Osteoblast (primary cell): Measurements from ENCODE around the gene MSANTD1. TPM values are rescaled to one million over a fixed set of nuclear protein-coding genes. Genes with fewer than 3 reads are reported as not detected.

Experiments
- DNase-seq: peaks from one replicate; pipeline ENCODE4 v3.0.0; 2011; ENCODE audit warnings: low spot score, mixed read lengths; ENCODE audit not compliant: insufficient read length; ENCODE audit errors: missing footprints
- H2AFZ ChIP-seq: 2 replicates; pipeline ENCODE4 v1.6.0; 2011; ENCODE audit warnings: mild to moderate bottlenecking, low read length
- H3K27ac ChIP-seq: 2 replicates; pipeline ENCODE4 v1.5.1; 2011; ENCODE audit warnings: mild to moderate bottlenecking, low read depth, low read length, moderate library complexity
- H3K27me3 ChIP-seq: 2 replicates; pipeline ENCODE4 v1.6.0; 2012; ENCODE audit warnings: mild to moderate bottlenecking, control low read depth, inconsistent platforms, low read length, moderate library complexity; ENCODE audit not compliant: insufficient read depth
- H3K36me3 ChIP-seq: 2 replicates; pipeline ENCODE4 v1.5.1; 2011; ENCODE audit warnings: mild to moderate bottlenecking, low read length, control low read depth, moderate library complexity; ENCODE audit not compliant: insufficient read depth
- H3K4me1 ChIP-seq: 2 replicates; pipeline ENCODE4 v1.5.1; 2011; ENCODE audit warnings: mild to moderate bottlenecking, low read length, control low read depth, moderate library complexity; ENCODE audit not compliant: insufficient read depth
- H3K4me2 ChIP-seq: 2 replicates; pipeline ENCODE4 v1.6.0; 2011; ENCODE audit warnings: mild to moderate bottlenecking, low read length; ENCODE audit not compliant: insufficient read depth
- H3K4me3 ChIP-seq: fragments of 200-600 bp; sonication (generic); 3 replicates; pipeline ENCODE4 v1.5.1; 2012; ENCODE audit warnings: mild to moderate bottlenecking, low read length, inconsistent platforms; ENCODE audit not compliant: insufficient read depth
- H3K79me2 ChIP-seq: 2 replicates; pipeline ENCODE4 v1.6.0; 2012; ENCODE audit warnings: mild to moderate bottlenecking, low read length, control low read depth, inconsistent platforms; ENCODE audit not compliant: insufficient read depth
- H3K9me3 ChIP-seq: 2 replicates; pipeline ENCODE4 v1.5.1; 2011; ENCODE audit warnings: low read depth, low read length, control low read depth
- H4K20me1 ChIP-seq: 2 replicates; pipeline ENCODE4 v1.6.0; 2012; ENCODE audit warnings: mild to moderate bottlenecking, low read length, control low read depth; ENCODE audit not compliant: insufficient read depth
- total RNA-seq: library from RNA; depleted of rRNA; stranded (reverse); fragments of >200 nt; gene quantifications from 2 replicates; pipeline ENCODE4 v1.2.3, GENCODE V29; 2012
- TF ChIP-seq, protein P1 (sequence below): IDR thresholded peaks from 2 replicates; pipeline ENCODE4 v1.5.1; 2011; ENCODE audit warnings: mild to moderate bottlenecking, low read depth, low read length, moderate library complexity; ENCODE audit errors: extremely low read depth

Gene MSANTD1
- total RNA-seq, 1 donor, result 0.72 TPM

- H3K4me3 ChIP-seq, result no peak overlapping the region
- H3K27ac ChIP-seq, result no peak overlapping the region
- peaks cover 72% of the 10 kb centered on the region for H3K36me3 ChIP-seq
- H3K27me3 ChIP-seq, result no peaks in the 10 kb centered on the region
- no peak overlapping the region for H3K4me2 ChIP-seq
- no peaks in the 10 kb centered on the region for H4K20me1 ChIP-seq
- no peak overlapping the region for H2AFZ ChIP-seq
- no peaks in the 10 kb centered on the region for H3K9me3 ChIP-seq
- TF ChIP-seq, protein P1, sequence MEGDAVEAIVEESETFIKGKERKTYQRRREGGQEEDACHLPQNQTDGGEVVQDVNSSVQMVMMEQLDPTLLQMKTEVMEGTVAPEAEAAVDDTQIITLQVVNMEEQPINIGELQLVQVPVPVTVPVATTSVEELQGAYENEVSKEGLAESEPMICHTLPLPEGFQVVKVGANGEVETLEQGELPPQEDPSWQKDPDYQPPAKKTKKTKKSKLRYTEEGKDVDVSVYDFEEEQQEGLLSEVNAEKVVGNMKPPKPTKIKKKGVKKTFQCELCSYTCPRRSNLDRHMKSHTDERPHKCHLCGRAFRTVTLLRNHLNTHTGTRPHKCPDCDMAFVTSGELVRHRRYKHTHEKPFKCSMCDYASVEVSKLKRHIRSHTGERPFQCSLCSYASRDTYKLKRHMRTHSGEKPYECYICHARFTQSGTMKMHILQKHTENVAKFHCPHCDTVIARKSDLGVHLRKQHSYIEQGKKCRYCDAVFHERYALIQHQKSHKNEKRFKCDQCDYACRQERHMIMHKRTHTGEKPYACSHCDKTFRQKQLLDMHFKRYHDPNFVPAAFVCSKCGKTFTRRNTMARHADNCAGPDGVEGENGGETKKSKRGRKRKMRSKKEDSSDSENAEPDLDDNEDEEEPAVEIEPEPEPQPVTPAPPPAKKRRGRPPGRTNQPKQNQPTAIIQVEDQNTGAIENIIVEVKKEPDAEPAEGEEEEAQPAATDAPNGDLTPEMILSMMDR, result no peak
- H3K79me2 ChIP-seq, result no peaks in the 10 kb centered on the region
- no peaks in the 10 kb centered on the region for H3K4me1 ChIP-seq
- peak; percentile 98 for DNase-seq
Observed at GRCh38 chr4:3233391-3234071, 15.4 kb upstream of the MSANTD1 start.

GRCh38 chr4:3234171-3235029 is 14.6 kb upstream of the MSANTD1 start:
- H2AFZ ChIP-seq, result no peak overlapping the region
- no peak overlapping the region for H3K27ac ChIP-seq

GRCh38 chr4:3235030-3235345 is 14.0 kb upstream of the MSANTD1 start:
- Histone ChIP-seq H3K27me3 (no peaks in the 10 kb centered on the region), H3K36me3 (peaks cover 65% of the 10 kb centered on the region), H3K4me3 (no peak overlapping the region), H2AFZ (no peak overlapping the region), H3K4me2 (no peak overlapping the region), H3K4me1 (no peaks in the 10 kb centered on the region), H3K9me3 (no peaks in the 10 kb centered on the region), H3K27ac (no peak overlapping the region), H4K20me1 (no peaks in the 10 kb centered on the region), H3K79me2 (no peaks in the 10 kb centered on the region)
- DNase-seq, result peak; percentile 71
- TF ChIP-seq, protein P1, result no peak

More at GRCh38 chr4:3234171-3235029, 14.6 kb upstream of the MSANTD1 start:
- Histone ChIP-seq H4K20me1 (no peaks in the 10 kb centered on the region), H3K4me1 (no peaks in the 10 kb centered on the region), H3K4me2 (no peak overlapping the region), H3K27me3 (no peaks in the 10 kb centered on the region), H3K9me3 (no peaks in the 10 kb centered on the region), H3K36me3 (peaks cover 65% of the 10 kb centered on the region), H3K4me3 (no peak overlapping the region), H3K79me2 (no peaks in the 10 kb centered on the region)
- DNase-seq, result peak; percentile 82
- TF ChIP-seq, protein P1, result no peak

- H4K20me1 ChIP-seq, result no peaks in the 10 kb centered on the region
- H3K27ac ChIP-seq, result no peak overlapping the region
- H3K79me2 ChIP-seq, result no peaks in the 10 kb centered on the region
- DNase-seq, result peak; percentile 43
- H3K4me1 ChIP-seq, result no peaks in the 10 kb centered on the region
- H3K4me2 ChIP-seq, result no peak overlapping the region
- H3K27me3 ChIP-seq, result no peaks in the 10 kb centered on the region
- H2AFZ ChIP-seq, result no peak overlapping the region
- H3K36me3 ChIP-seq, result peaks cover 65% of the 10 kb centered on the region
- no peaks in the 10 kb centered on the region for H3K9me3 ChIP-seq
- no peak overlapping the region for H3K4me3 ChIP-seq
- TF ChIP-seq, protein P1, result no peak
Observed at GRCh38 chr4:3235581-3235980, 13.4 kb upstream of the MSANTD1 start.
